HepG2 (cell line): ENCODE data around the gene MAFB. TPM values are rescaled to one million over a fixed set of nuclear protein-coding genes. Genes with fewer than 3 reads are reported as not detected.

Experiments
- ATF3 ChIP-seq: sonication (generic); formaldehyde crosslinking; IDR thresholded peaks from 2 replicates; pipeline ENCODE4 v1.4.0; 2020; ENCODE audit warnings: missing genetic modification reagents
- FOXM1 ChIP-seq: sonication (generic); formaldehyde crosslinking; IDR thresholded peaks from 2 replicates; pipeline ENCODE4 v1.5.0; 2020; ENCODE audit warnings: missing genetic modification reagents
- HDAC1 ChIP-seq: sonication (generic); formaldehyde crosslinking; IDR thresholded peaks from 2 replicates; pipeline ENCODE4 v1.5.1; 2020; ENCODE audit warnings: mild to moderate bottlenecking, missing genetic modification reagents
- HNF4G ChIP-seq, 2 experiments: sonication (generic) in 1 of 2; formaldehyde crosslinking in 1 of 2; IDR thresholded peaks; 2 replicates each; pipeline versions ENCODE4 v1.4.0 to v1.6.1; 2011 to 2020; ENCODE audit warnings: borderline replicate concordance in 2 of 2, low read depth in 2 of 2, mild to moderate bottlenecking in 2 of 2, low read length in 1 of 2, missing genetic modification reagents in 1 of 2, moderate library complexity in 1 of 2
- MAFK ChIP-seq, 2 experiments: IDR thresholded peaks in 1 of 2; conservative IDR thresholded peaks in 1 of 2; 2 replicates each; pipeline ENCODE4 v1.6.1; 2011; ENCODE audit warnings: improper control_type of control experiment in 2 of 2, low read length in 2 of 2
- SKIL ChIP-seq: sonication (generic); formaldehyde crosslinking; IDR thresholded peaks from 2 replicates; pipeline ENCODE4 v1.8.0; 2022; ENCODE audit warnings: missing genetic modification reagents, mild to moderate bottlenecking, moderate library complexity, borderline replicate concordance
- SP5 ChIP-seq: IDR thresholded peaks from 2 replicates; pipeline ENCODE4 v1.6.1; 2016; ENCODE audit warnings: low read depth, borderline replicate concordance
- ZBTB4 ChIP-seq: sonication (generic); formaldehyde crosslinking; IDR thresholded peaks from 2 replicates; pipeline ENCODE4 v1.4.0; 2020; ENCODE audit warnings: missing genetic modification reagents, mild to moderate bottlenecking, borderline replicate concordance
- ZEB1 ChIP-seq: IDR thresholded peaks from 2 replicates; pipeline ENCODE4 v1.6.1; 2012; ENCODE audit warnings: mild to moderate bottlenecking, low read depth, inconsistent platforms; ENCODE audit not compliant: insufficient replicate concordance
- ZNF451 ChIP-seq: sonication (generic); formaldehyde crosslinking; IDR thresholded peaks from 2 replicates; pipeline ENCODE4 v1.5.0; 2020; ENCODE audit warnings: mild to moderate bottlenecking, missing genetic modification reagents
- ZNF460 ChIP-seq: sonication (generic); formaldehyde crosslinking; IDR thresholded peaks from 2 replicates; pipeline ENCODE4 v1.5.1; 2020; ENCODE audit warnings: missing genetic modification reagents, mild to moderate bottlenecking, borderline replicate concordance
- ZNF616 ChIP-seq: sonication (generic); formaldehyde crosslinking; IDR thresholded peaks from 2 replicates; pipeline ENCODE4 v1.5.0; 2020; ENCODE audit warnings: low read depth, mild to moderate bottlenecking, missing genetic modification reagents
- ZNF674 ChIP-seq: sonication (generic); formaldehyde crosslinking; IDR thresholded peaks from 2 replicates; pipeline ENCODE4 v1.5.0; 2020; ENCODE audit warnings: low read depth, mild to moderate bottlenecking, missing genetic modification reagents
- polyA plus RNA-seq, 8 experiments: library from polyadenylated mRNA; depleted of rRNA in 3 of 8; stranded (reverse) in 7 of 8; unstranded in 1 of 8; fragments of >200 nt; fragmentation: Illumina TruSeq in 4 of 8; extraction: Trizol in 4 of 8; gene quantifications; 2 replicates each; pipeline versions ENCODE4 v1.2.1 to v1.2.3, GENCODE V29; 2011 to 2016; ENCODE audit warnings: low read depth in 4 of 8, missing spikeins in 1 of 8, mixed read lengths in 1 of 8; ENCODE audit not compliant: insufficient read depth in 1 of 8
- total RNA-seq, 5 experiments: library from RNA; depleted of rRNA; stranded (reverse); fragments of >200 nt; fragmentation: Illumina TruSeq; extraction: Trizol; gene quantifications; 2 replicates each; pipeline ENCODE4 v1.2.3, GENCODE V29; 2016; ENCODE audit warnings: low read depth in 1 of 5
- TF ChIP-seq, protein P1 (sequence below): sonication (generic); formaldehyde crosslinking; conservative IDR thresholded peaks from 2 replicates; pipeline ENCODE4 v1.8.0; 2022; ENCODE audit warnings: missing genetic modification reagents
- TF ChIP-seq, protein P2 (sequence below): sonication (generic); formaldehyde crosslinking; IDR thresholded peaks from 2 replicates; pipeline ENCODE4 v1.4.0; 2020; ENCODE audit warnings: low read depth, mild to moderate bottlenecking, missing genetic modification reagents

MAFB gene
- total and polyA plus RNA-seq, 2 of the 13 experiments (the other 11 are each of a cell fraction or from before 2014, with no cell fraction given), result 0.08 to 0.11 TPM

DNA sequence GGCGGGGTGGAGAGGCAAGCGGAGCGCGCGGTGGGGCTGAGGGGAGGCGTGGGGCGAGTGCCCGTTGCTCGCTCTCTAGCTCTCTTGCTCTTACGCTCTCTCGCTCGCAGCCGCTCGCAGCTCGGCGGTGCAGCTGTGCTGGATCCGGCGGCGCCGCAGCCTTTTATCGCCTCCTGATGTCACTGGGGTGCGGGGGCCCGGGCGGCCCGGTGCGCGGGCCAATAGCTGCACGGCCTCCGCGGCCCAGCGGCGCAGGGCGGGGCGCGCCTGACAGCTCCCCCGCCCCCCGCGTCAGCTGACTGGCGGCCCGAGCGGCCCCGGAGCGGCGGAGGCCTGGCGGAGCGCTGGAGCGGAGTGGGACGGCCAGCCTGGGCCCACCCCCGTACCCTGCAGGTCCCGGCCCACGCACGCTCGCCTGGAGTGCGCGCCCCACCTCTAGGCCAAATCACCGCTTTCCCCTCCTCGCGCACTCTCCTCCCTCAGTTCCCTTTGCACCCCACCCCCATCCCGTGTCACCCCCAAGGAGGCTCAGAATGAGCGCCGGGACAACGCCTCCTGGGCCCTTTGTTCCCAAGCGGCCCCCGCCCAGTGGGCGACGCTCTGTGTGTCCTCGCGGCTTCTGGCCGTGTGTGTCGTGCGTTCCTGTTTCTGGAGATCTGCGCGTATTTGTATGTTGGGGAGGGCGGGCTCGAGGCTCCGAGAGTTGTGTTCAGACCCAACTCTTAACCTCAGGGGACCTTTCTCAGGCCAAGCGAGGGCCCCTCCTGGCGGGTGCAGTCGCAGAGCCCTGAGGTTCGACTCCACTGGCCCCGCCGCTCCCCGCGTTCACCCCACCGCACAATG, at the start of gene MAFB (continued):
- TF ChIP-seq ZBTB4 (no peak; the same call in 1 of the 2 replicates), MAFK (conservative IDR thresholded peaks at IDR 0.05 in 1 of 2, IDR thresholded peaks at IDR 0.05 in 1 of 2; ENCODE audit: low read length in 2 of 2) (no peak), ZNF451 (peak; percentile 53; the same call in 1 of the 2 replicates), SKIL (CRISPR knock-in tag) (no peak), ATF3 (CRISPR knock-in tag) (no peak), HNF4G (IDR thresholded peaks at IDR 0.05; ENCODE audit: borderline replicate concordance, low read depth, low read length) (no peak), HNF4G (CRISPR knock-in tag; IDR thresholded peaks at IDR 0.05; ENCODE audit: borderline replicate concordance, low read depth) (no peak), ZEB1 (no peak), ZNF616 (CRISPR knock-in tag) (no peak), HDAC1 (CRISPR knock-in tag) (peak; percentile 22; the same call in 1 of the 2 replicates), SP5 (CRISPR knock-in tag) (peak; percentile 83), ZNF674 (no peak), ZNF460 (CRISPR knock-in tag) (no peak), FOXM1 (no peak)
- TF ChIP-seq, protein P1, sequence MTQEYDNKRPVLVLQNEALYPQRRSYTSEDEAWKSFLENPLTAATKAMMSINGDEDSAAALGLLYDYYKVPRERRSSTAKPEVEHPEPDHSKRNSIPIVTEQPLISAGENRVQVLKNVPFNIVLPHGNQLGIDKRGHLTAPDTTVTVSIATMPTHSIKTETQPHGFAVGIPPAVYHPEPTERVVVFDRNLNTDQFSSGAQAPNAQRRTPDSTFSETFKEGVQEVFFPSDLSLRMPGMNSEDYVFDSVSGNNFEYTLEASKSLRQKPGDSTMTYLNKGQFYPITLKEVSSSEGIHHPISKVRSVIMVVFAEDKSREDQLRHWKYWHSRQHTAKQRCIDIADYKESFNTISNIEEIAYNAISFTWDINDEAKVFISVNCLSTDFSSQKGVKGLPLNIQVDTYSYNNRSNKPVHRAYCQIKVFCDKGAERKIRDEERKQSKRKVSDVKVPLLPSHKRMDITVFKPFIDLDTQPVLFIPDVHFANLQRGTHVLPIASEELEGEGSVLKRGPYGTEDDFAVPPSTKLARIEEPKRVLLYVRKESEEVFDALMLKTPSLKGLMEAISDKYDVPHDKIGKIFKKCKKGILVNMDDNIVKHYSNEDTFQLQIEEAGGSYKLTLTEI (CRISPR knock-in tag), result no peak
- TF ChIP-seq, protein P2, sequence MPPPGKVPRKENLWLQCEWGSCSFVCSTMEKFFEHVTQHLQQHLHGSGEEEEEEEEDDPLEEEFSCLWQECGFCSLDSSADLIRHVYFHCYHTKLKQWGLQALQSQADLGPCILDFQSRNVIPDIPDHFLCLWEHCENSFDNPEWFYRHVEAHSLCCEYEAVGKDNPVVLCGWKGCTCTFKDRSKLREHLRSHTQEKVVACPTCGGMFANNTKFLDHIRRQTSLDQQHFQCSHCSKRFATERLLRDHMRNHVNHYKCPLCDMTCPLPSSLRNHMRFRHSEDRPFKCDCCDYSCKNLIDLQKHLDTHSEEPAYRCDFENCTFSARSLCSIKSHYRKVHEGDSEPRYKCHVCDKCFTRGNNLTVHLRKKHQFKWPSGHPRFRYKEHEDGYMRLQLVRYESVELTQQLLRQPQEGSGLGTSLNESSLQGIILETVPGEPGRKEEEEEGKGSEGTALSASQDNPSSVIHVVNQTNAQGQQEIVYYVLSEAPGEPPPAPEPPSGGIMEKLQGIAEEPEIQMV, result peak; percentile 27; the same call in 1 of the 2 replicates
